ENCODE data around the gene TAP1.

Gene TAP1

GRCh38 chr6:32858194-32858593 is 4.7 kb upstream of the TAP1 start:
- no peaks in the 10 kb centered on the region; the same call in 1 of the 2 replicates for H3K27me3 ChIP-seq (ENCODE audit: control insufficient read depth, low read length)
- H3K36me3 ChIP-seq (ENCODE audit: control insufficient read depth, low read length): no peaks in the 10 kb centered on the region
- H3K4me1 ChIP-seq (ENCODE audit: control insufficient read depth, low read length): peaks cover 36% of the 10 kb centered on the region
- H3K4me2 ChIP-seq (ENCODE audit: low read length): no peak overlapping the region
- H3K79me2 ChIP-seq (ENCODE audit: control insufficient read depth, low read length): no peaks in the 10 kb centered on the region
- no peaks in the 10 kb centered on the region for H3K9me2 ChIP-seq (replicated peaks; ENCODE audit: control insufficient read depth, low read length)
- peaks cover 3% of the 10 kb centered on the region; the same call in 1 of the 2 replicates for H3F3A ChIP-seq (ENCODE audit: control insufficient read depth, insufficient read depth)
- no peaks in the 10 kb centered on the region for H3K9me3 ChIP-seq (ENCODE audit: control insufficient read depth, insufficient read depth, low read length)
- no peak overlapping the region for H3K27ac ChIP-seq (ENCODE audit: low read depth, low read length)
- H3K4me3 ChIP-seq (ENCODE audit: low read length): no peak overlapping the region
- no peak for TF ChIP-seq EZH2phosphoT487 (IDR thresholded peaks at IDR 0.05; ENCODE audit: borderline replicate concordance, low read length)
- no peaks in the 10 kb centered on the region for H4K20me1 ChIP-seq (ENCODE audit: control insufficient read depth, insufficient read depth, low read depth, low read length)

- no peaks in the 10 kb centered on the region for H3K9me3 ChIP-seq (ENCODE audit: control insufficient read depth, insufficient read depth, low read length)
- peaks cover 4% of the 10 kb centered on the region; the same call in 1 of the 2 replicates for H3K27me3 ChIP-seq (ENCODE audit: control insufficient read depth, low read length)
- H4K20me1 ChIP-seq (ENCODE audit: control insufficient read depth, insufficient read depth, low read depth, low read length): no peaks in the 10 kb centered on the region
- no peak overlapping the region for H3K27ac ChIP-seq (ENCODE audit: low read depth, low read length)
- H3K4me3 ChIP-seq (ENCODE audit: low read length): no peak overlapping the region
- no peak overlapping the region for H3K4me2 ChIP-seq (ENCODE audit: low read length)
- no peaks in the 10 kb centered on the region for H3F3A ChIP-seq (ENCODE audit: control insufficient read depth, insufficient read depth)
- H3K4me1 ChIP-seq (ENCODE audit: control insufficient read depth, low read length): peaks cover 41% of the 10 kb centered on the region
- 0 out of 2 replicates have a peak, but pooled peaks cover 3% of the 10 kb centered on the region for H3K79me2 ChIP-seq (ENCODE audit: control insufficient read depth, low read length)
- no peaks in the 10 kb centered on the region for H3K36me3 ChIP-seq (ENCODE audit: control insufficient read depth, low read length)
- no peak for TF ChIP-seq EZH2phosphoT487 (IDR thresholded peaks at IDR 0.05; ENCODE audit: borderline replicate concordance, low read length)
- no peak for TF ChIP-seq CTCF (IDR thresholded peaks at IDR 0.05; ENCODE audit: low read depth, low read length, poor library complexity, severe bottlenecking)
- no peaks in the 10 kb centered on the region for H3K9me2 ChIP-seq (replicated peaks; ENCODE audit: control insufficient read depth, low read length)
Measured at GRCh38 chr6:32857156-32857891, 3.8 kb upstream of the TAP1 start.

GRCh38 chr6:32855467-32856174 is 2.1 kb upstream of the TAP1 start:
- peak overlapping the region; percentile 99 for H3K4me2 ChIP-seq (ENCODE audit: low read length)
- H3K4me3 ChIP-seq (ENCODE audit: low read length): 0 out of 2 replicates have a peak overlapping the region, but pooled peaks have one; percentile 95
- no peaks in the 10 kb centered on the region for H3K9me3 ChIP-seq (ENCODE audit: control insufficient read depth, insufficient read depth, low read length)
- no peaks in the 10 kb centered on the region for H4K20me1 ChIP-seq (ENCODE audit: control insufficient read depth, insufficient read depth, low read depth, low read length)
- H3F3A ChIP-seq (ENCODE audit: control insufficient read depth, insufficient read depth): no peaks in the 10 kb centered on the region
- peaks cover 44% of the 10 kb centered on the region for H3K4me1 ChIP-seq (ENCODE audit: control insufficient read depth, low read length)
- TF ChIP-seq EZH2phosphoT487 (IDR thresholded peaks at IDR 0.05; ENCODE audit: borderline replicate concordance, low read length): no peak
- no peak for TF ChIP-seq CTCF (IDR thresholded peaks at IDR 0.05; ENCODE audit: low read depth, low read length, poor library complexity, severe bottlenecking)
- H3K27ac ChIP-seq (ENCODE audit: low read depth, low read length): no peak overlapping the region
- H3K36me3 ChIP-seq (ENCODE audit: control insufficient read depth, low read length): no peaks in the 10 kb centered on the region
- H3K9me2 ChIP-seq (replicated peaks; ENCODE audit: control insufficient read depth, low read length): no peaks in the 10 kb centered on the region
- peaks cover 4% of the 10 kb centered on the region; the same call in 1 of the 2 replicates for H3K27me3 ChIP-seq (ENCODE audit: control insufficient read depth, low read length)
- H3K79me2 ChIP-seq (ENCODE audit: control insufficient read depth, low read length): 0 out of 2 replicates have a peak, but pooled peaks cover 3% of the 10 kb centered on the region
